Activated CD4-positive, alpha-beta T cell treated with anti-CD3 and anti-CD28 coated beads, Interleukin-2, amount 50 U/mL, for 48 hours (primary cell): ENCODE results near the gene EEF2K.
"Not testable (repeated sequence)": the region's sequence is repeated elsewhere in the genome, so short reads cannot be mapped to it uniquely, and the experiment has no call there.

Experiments
- DNase-seq, 2 experiments: peaks; one replicate each; pipeline ENCODE4 v3.0.0-alpha.2; 2020

Gene EEF2K

GRCh38 chr16:22190081-22190775, 15.8 kb upstream of the EEF2K start:
- DNase-seq: peak; percentile 100

- DNase-seq: peak; percentile 100
Measured at GRCh38 chr16:22190776-22191531, 15.1 kb upstream of the EEF2K start.

- peak; percentile 34 to 43 for DNase-seq
Measured at GRCh38 chr16:22191532-22192260, 14.4 kb upstream of the EEF2K start.

- peak; percentile 78 to 85 for DNase-seq
Measured at GRCh38 chr16:22192261-22193062, 13.6 kb upstream of the EEF2K start.

- no peak for DNase-seq
Measured at GRCh38 chr16:22193063-22193411, 13.0 kb upstream of the EEF2K start.

- DNase-seq: no peak
Measured at GRCh38 chr16:22194707-22195444, 11.2 kb upstream of the EEF2K start.

GRCh38 chr16:22195445-22195694, 10.7 kb upstream of the EEF2K start:
- DNase-seq: no peak

GRCh38 chr16:22195695-22196558, 10.2 kb upstream of the EEF2K start:
- peak; percentile 92 to 93 for DNase-seq

GRCh38 chr16:22196559-22197168, 9.4 kb upstream of the EEF2K start:
- DNase-seq: not testable (repeated sequence)

GRCh38 chr16:22198547-22199293, 7.4 kb upstream of the EEF2K start:
- DNase-seq: no peak

- no peak for DNase-seq
Measured at GRCh38 chr16:22202261-22202637, 3.8 kb upstream of the EEF2K start.

- DNase-seq: no peak
Measured at GRCh38 chr16:22203091-22203490, 3.0 kb upstream of the EEF2K start.

GRCh38 chr16:22204091-22204655, 1.9 kb upstream of the EEF2K start:
- no peak for DNase-seq

GRCh38 chr16:22205577-22206012, 483 bp upstream of the EEF2K start:
- no peak for DNase-seq

- peak; percentile 73 to 80 for DNase-seq
Measured at GRCh38 chr16:22206842-22207714, 1.0 kb downstream of the EEF2K start.

GRCh38 chr16:22207715-22208360, 1.8 kb downstream of the EEF2K start:
- DNase-seq: no peak

GRCh38 chr16:22210285-22210684, 4.2 kb downstream of the EEF2K start:
- no peak for DNase-seq

GRCh38 chr16:22210854-22211253, 4.8 kb downstream of the EEF2K start:
- no peak for DNase-seq
